Ishikawa (cell line): ENCODE results near the gene ZNF891.

Source experiments
- CEBPB ChIP-seq: IDR thresholded peaks from 2 replicates; pipeline ENCODE4 v1.6.1; 2012
- CREB1 ChIP-seq: IDR thresholded peaks from 2 replicates; pipeline ENCODE4 v1.6.1; 2012; ENCODE audit warnings: low read depth
- EGR1 ChIP-seq: IDR thresholded peaks from 2 replicates; pipeline ENCODE4 v1.6.1; 2012
- EP300 ChIP-seq: IDR thresholded peaks from 2 replicates; pipeline ENCODE4 v1.6.1; 2012; ENCODE audit warnings: borderline replicate concordance
- FOXM1 ChIP-seq: IDR thresholded peaks from 2 replicates; pipeline ENCODE4 v1.6.1; 2012; ENCODE audit warnings: low read depth, borderline replicate concordance
- NFIC ChIP-seq: IDR thresholded peaks from 2 replicates; pipeline ENCODE4 v1.6.1; 2012
- RAD21 ChIP-seq: IDR thresholded peaks from 2 replicates; pipeline ENCODE4 v1.6.1; 2012; ENCODE audit warnings: low read depth
- TAF1 ChIP-seq: IDR thresholded peaks from 2 replicates; pipeline ENCODE4 v1.6.1; 2012; ENCODE audit warnings: low read depth, mild to moderate bottlenecking
- TCF12 ChIP-seq: IDR thresholded peaks from 2 replicates; pipeline ENCODE4 v1.6.1; 2012; ENCODE audit warnings: low read depth
- TEAD4 ChIP-seq: IDR thresholded peaks from 2 replicates; pipeline ENCODE4 v1.6.1; 2012
- YY1 ChIP-seq: IDR thresholded peaks from 2 replicates; pipeline ENCODE4 v1.6.1; 2012; ENCODE audit warnings: low read depth
- ZBTB7A ChIP-seq: IDR thresholded peaks from 2 replicates; pipeline ENCODE4 v1.6.1; 2012; ENCODE audit warnings: low read depth
- TF ChIP-seq, protein P1 (sequence below): IDR thresholded peaks from 2 replicates; pipeline ENCODE4 v1.6.1; 2012
- TF ChIP-seq, protein P2 (sequence below): IDR thresholded peaks from 2 replicates; pipeline ENCODE4 v1.6.1; 2012
- TF ChIP-seq, protein P3 (sequence below): IDR thresholded peaks from 2 replicates; pipeline ENCODE4 v1.6.1; 2012; ENCODE audit warnings: low read depth, mild to moderate bottlenecking

Gene ZNF891

DNA sequence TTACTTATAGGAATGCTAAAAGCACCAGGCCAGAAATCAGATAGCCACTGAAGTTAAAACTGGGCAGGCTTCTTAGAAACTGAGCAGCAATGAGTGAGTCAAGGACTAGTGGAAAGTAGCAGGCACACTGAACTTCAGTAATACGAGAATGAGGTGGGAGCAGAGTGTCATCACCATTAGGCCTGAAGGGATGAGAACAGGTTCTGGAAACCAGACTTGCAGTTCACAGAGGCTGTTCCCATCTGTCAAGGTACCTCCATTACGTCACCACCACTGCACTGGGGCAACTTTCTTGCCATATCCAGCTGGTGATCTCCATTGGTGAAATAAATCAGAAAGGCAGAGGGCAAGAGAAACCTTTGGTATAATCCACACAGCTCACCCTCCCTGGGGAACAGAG, 15.9 kb upstream of the ZNF891 start:
- TF ChIP-seq TCF12 (no peak), RAD21 (no peak), FOXM1 (no peak), YY1 (no peak), NFIC (no peak), ZBTB7A (no peak), EP300 (no peak), TAF1 (no peak), EGR1 (no peak), TEAD4 (no peak)
- TF ChIP-seq, protein P1, sequence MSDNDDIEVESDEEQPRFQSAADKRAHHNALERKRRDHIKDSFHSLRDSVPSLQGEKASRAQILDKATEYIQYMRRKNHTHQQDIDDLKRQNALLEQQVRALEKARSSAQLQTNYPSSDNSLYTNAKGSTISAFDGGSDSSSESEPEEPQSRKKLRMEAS: no peak
- TF ChIP-seq, protein P2, sequence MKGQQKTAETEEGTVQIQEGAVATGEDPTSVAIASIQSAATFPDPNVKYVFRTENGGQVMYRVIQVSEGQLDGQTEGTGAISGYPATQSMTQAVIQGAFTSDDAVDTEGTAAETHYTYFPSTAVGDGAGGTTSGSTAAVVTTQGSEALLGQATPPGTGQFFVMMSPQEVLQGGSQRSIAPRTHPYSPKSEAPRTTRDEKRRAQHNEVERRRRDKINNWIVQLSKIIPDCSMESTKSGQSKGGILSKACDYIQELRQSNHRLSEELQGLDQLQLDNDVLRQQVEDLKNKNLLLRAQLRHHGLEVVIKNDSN: no peak
- TF ChIP-seq, protein P3, sequence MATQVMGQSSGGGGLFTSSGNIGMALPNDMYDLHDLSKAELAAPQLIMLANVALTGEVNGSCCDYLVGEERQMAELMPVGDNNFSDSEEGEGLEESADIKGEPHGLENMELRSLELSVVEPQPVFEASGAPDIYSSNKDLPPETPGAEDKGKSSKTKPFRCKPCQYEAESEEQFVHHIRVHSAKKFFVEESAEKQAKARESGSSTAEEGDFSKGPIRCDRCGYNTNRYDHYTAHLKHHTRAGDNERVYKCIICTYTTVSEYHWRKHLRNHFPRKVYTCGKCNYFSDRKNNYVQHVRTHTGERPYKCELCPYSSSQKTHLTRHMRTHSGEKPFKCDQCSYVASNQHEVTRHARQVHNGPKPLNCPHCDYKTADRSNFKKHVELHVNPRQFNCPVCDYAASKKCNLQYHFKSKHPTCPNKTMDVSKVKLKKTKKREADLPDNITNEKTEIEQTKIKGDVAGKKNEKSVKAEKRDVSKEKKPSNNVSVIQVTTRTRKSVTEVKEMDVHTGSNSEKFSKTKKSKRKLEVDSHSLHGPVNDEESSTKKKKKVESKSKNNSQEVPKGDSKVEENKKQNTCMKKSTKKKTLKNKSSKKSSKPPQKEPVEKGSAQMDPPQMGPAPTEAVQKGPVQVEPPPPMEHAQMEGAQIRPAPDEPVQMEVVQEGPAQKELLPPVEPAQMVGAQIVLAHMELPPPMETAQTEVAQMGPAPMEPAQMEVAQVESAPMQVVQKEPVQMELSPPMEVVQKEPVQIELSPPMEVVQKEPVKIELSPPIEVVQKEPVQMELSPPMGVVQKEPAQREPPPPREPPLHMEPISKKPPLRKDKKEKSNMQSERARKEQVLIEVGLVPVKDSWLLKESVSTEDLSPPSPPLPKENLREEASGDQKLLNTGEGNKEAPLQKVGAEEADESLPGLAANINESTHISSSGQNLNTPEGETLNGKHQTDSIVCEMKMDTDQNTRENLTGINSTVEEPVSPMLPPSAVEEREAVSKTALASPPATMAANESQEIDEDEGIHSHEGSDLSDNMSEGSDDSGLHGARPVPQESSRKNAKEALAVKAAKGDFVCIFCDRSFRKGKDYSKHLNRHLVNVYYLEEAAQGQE: no peak

DNA sequence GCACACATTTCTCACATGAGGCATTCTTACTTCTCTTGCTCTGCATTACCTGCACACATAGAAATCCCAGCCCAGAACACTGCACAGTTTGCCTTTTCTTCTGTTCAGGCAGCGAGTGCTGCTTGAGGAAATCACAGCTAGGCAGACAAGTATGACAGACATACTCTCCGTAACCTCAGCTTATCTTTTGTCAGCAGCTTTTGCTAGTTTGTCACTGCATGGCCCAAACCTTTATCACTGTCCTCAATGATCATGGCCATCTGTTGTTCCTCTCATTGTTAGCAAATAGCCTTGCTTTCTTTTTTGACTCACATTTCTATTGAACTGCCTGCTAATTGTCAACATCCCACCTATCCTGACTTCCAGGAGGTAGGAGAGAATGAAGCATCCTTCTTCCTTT, 5.7 kb upstream of the ZNF891 start:
- TF ChIP-seq TAF1 (no peak), YY1 (no peak), EP300 (no peak), CREB1 (no peak), EGR1 (no peak), TEAD4 (no peak), TCF12 (no peak), CEBPB (no peak), NFIC (no peak), RAD21 (no peak), ZBTB7A (no peak), FOXM1 (no peak)
- TF ChIP-seq, protein P1: no peak
- TF ChIP-seq, protein P3: no peak
- TF ChIP-seq, protein P2: no peak

DNA sequence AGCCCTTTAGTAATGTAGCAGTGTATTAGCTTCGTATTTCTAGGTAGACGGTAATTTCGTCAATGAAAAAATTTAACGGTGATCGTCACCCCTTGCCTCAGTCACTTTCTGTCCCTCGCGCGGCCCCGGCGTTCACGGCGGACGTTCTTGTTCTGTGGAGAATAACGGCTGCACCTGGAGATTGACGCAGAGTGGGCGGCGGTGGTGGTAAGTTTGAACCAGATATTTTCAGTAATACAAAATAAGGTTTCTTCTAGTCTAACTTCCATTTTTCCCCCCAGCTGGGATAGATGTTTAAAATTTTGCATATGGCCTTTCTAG, 694 bp upstream of the ZNF891 start:
- TF ChIP-seq TCF12: no peak

DNA sequence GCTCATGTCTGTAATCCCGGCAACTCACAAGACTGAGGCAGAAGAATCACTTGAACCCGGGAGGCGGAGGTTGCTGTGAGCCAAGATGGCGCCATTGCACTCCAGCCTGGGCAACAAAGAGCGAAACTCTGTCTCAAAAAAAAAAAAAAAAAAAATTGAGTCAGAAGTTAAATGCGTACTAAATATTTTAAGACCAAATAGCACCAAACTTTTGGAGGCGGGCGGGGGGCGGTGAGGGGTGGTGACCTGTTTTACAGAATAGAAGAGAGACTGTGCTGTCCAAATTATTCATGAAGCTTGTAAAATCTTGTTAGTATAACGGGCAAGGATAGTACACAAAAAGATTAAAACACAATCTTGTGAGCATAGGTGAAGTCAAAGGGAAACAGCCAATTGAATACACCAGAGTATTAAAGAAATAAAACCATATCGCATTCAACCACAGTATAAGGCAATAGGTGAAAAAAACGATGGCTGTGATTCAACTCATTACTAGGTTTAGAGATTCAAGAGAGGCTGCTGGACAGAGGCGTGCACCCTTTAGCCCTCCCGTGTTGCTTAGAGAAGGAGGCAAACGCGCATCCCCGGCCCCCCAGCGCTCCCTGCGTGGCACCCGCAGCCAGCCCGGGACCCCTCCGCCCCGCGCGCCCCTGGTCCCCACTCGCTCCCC, 571 bp downstream of the ZNF891 start:
- TF ChIP-seq, protein P3: peak; percentile 54; the same call in 1 of the 2 replicates
- TF ChIP-seq NFIC (no peak), RAD21 (no peak), TCF12 (no peak)
- TF ChIP-seq, protein P1: peak; percentile 47; the same call in 1 of the 2 replicates

DNA sequence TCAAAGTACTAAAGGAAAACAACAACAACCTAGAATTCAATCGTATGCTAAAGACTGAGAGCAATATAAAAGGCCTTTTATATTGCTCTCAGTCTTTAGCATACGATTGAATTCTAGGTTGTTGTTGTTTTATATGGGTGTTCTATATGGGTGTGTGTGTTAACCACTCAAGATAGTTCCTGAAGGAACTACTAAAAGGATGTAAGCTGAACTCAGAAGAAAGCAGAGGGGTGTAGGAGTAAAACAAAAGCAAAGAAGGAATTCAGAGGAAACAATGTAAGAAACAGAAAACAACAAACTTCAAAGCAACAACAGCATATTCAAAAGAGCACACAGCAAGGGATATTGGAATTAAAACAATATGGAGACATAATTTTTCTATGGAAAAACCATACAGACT, 5.4 kb downstream of the ZNF891 start:
- TF ChIP-seq TCF12: no peak
- no peak for TF ChIP-seq ZBTB7A
- no peak for TF ChIP-seq TAF1
- TF ChIP-seq FOXM1: no peak
- TF ChIP-seq CEBPB: no peak
- TF ChIP-seq YY1: no peak
- TF ChIP-seq RAD21: no peak
- no peak for TF ChIP-seq CREB1
- TF ChIP-seq TEAD4: no peak
- TF ChIP-seq, protein P2: no peak
